ENCODE measurements around the gene SPTSSB.

DNA sequence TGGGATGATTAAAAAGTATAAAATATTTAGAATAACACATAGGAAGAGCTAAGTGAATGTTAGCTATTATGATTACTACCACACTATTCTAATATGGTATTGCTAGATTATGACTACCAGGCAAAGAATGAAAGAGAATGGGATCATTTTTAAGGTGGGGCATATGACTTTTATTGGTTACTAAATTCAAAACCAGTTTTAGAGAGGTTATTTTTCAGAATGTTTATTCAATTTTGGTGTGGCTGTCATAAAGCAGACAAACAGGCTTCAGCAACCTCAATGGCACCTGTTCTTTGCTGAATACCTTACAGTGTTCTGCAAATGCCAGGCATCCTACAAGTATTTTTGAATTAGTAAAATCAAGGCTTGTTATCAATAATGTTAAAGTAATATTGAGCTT lies 12.8 kb downstream of the SPTSSB start:
- TF ChIP-seq, protein P1, sequence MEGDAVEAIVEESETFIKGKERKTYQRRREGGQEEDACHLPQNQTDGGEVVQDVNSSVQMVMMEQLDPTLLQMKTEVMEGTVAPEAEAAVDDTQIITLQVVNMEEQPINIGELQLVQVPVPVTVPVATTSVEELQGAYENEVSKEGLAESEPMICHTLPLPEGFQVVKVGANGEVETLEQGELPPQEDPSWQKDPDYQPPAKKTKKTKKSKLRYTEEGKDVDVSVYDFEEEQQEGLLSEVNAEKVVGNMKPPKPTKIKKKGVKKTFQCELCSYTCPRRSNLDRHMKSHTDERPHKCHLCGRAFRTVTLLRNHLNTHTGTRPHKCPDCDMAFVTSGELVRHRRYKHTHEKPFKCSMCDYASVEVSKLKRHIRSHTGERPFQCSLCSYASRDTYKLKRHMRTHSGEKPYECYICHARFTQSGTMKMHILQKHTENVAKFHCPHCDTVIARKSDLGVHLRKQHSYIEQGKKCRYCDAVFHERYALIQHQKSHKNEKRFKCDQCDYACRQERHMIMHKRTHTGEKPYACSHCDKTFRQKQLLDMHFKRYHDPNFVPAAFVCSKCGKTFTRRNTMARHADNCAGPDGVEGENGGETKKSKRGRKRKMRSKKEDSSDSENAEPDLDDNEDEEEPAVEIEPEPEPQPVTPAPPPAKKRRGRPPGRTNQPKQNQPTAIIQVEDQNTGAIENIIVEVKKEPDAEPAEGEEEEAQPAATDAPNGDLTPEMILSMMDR (IDR thresholded peaks at IDR 0.05) = no peak
- TF ChIP-seq EZH2 (IDR thresholded peaks at IDR 0.05; ENCODE audit: borderline replicate concordance, insufficient read depth, low read depth, low read length, poor library complexity, severe bottlenecking) = no peak
